Stimulated activated naive B cell treated with anti-CD40 and anti-IgM and Interleukin-4, amounts not matched to agents 10 μg/mL and 1 μg/mL and 100 μg/mL, for 72 hours (primary cell): ENCODE measurements around the gene RTRAF.

Experiments used
- ATAC-seq, 2 donors: fragments of 150-1000 bp; cut with Tn5 transposase; replicated peaks; 2 replicates each; pipeline ENCODE4 v1.10.0; 2021; ENCODE audit warnings: moderate library complexity in 1 of 2
- DNase-seq: peaks from one replicate; pipeline ENCODE4 v3.0.0; 2021
- H3K27ac Mint-ChIP-seq: one replicate; pipeline ENCODE4 v1.8.0; 2022; ENCODE audit warnings: mild to moderate bottlenecking, mixed read lengths
- H3K27me3 Mint-ChIP-seq, 2 donors: one replicate each; pipeline ENCODE4 v1.8.0; 2022; ENCODE audit warnings: mixed read lengths in 2 of 2
- H3K36me3 Mint-ChIP-seq, 2 donors: one replicate each; pipeline ENCODE4 v1.8.0; 2022; ENCODE audit warnings: mixed read lengths in 2 of 2, mild to moderate bottlenecking in 1 of 2
- H3K4me1 Mint-ChIP-seq, 2 donors: one replicate each; pipeline ENCODE4 v1.8.0; 2022; ENCODE audit warnings: mixed read lengths in 2 of 2, mild to moderate bottlenecking in 1 of 2
- H3K4me3 Mint-ChIP-seq, 2 donors: one replicate each; pipeline ENCODE4 v1.8.0; 2022; ENCODE audit warnings: mild to moderate bottlenecking in 2 of 2, mixed read lengths in 2 of 2, moderate library complexity in 1 of 2
- H3K9me3 Mint-ChIP-seq, 2 donors: one replicate each; pipeline ENCODE4 v1.8.0; 2022; ENCODE audit warnings: mixed read lengths in 2 of 2, mild to moderate bottlenecking in 1 of 2

RTRAF gene

DNA sequence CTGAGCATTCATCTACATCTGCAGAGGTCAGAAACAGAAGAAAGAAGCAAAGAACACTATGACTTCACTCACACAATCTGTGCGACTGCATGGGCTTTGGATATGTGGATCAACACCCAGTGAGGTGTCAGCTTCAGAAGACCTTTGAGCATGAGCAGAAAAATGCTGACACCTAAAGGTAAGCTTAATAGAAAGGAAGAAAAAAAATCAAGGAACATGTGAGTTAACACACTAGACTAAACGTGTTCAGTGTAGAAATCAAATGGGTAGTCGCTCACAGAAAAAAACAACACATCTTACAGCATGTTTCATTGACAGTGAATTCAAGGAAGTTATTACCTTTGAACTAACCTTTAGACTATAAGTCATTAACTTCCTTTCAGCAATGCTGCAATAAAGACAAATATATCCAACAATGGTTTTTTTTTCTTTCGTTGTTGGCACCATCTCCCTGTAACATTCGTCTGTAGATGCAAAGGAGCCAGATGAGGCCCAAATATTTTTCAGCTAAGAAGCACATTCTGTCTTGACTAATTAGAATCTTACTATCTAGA is 30.9 kb downstream of the RTRAF start:
- no peak overlapping the region for H3K4me3 Mint-ChIP-seq
- no peak overlapping the region for H3K27ac Mint-ChIP-seq
- DNase-seq (no peak), ATAC-seq (no peak)
- peaks cover 0 to 1% of the 10 kb centered on the region in 2 donors for H3K9me3 Mint-ChIP-seq
- H3K36me3 Mint-ChIP-seq = peaks cover 0 to 3% of the 10 kb centered on the region in 2 donors
- peaks cover 20 to 31% of the 10 kb centered on the region in 2 donors for H3K4me1 Mint-ChIP-seq
- peaks cover 0 to 23% of the 10 kb centered on the region in 2 donors for H3K27me3 Mint-ChIP-seq

DNA sequence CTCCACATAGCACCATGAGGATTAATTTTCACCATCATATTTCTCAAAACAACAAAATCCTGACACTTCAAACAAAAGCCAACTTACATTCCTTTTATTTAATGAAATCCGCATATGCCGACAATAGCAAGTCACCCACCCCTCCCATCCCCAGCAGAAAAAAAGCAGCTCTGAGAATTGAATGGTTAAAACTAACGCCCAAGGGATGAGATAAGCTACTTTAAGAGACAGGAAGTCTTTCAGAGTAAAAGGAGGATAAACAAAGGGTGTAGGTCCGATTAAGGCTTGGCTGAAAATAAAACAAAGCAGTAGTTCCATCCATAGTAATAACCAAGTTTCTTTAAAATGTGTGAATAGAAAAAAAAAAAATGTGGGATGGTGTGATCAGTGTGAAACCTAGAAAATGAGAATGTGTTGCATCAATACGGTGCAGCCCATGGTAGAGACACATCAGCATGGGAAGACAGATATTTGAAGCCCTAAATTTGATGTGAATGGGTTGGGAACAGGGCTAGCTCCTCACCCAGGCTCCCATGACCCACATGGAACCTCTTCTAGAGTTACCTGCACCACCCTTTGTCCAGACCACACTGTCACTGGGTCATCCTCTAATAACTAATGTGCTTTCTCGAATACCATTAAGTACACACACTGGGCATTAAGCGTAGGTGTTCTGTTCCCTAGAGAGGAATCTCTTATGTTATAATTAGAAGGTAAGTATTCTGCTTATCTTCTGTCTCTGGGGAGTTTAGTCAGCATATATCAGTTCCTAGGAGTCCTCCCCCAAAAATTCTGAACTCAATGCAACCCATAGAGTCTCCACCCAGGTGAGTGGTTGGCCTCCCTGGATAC is 31.7 kb downstream of the RTRAF start:
- no peak overlapping the region for H3K27ac Mint-ChIP-seq
- H3K4me3 Mint-ChIP-seq = no peak overlapping the region
- H3K4me1 Mint-ChIP-seq = peaks cover 20 to 31% of the 10 kb centered on the region in 2 donors
- DNase-seq = no peak
- ATAC-seq = peak; percentile 45 to 48
- H3K36me3 Mint-ChIP-seq = peaks cover 0 to 3% of the 10 kb centered on the region in 2 donors
- peaks cover 0 to 1% of the 10 kb centered on the region in 2 donors for H3K9me3 Mint-ChIP-seq
- H3K27me3 Mint-ChIP-seq = peaks cover 0 to 23% of the 10 kb centered on the region in 2 donors

DNA sequence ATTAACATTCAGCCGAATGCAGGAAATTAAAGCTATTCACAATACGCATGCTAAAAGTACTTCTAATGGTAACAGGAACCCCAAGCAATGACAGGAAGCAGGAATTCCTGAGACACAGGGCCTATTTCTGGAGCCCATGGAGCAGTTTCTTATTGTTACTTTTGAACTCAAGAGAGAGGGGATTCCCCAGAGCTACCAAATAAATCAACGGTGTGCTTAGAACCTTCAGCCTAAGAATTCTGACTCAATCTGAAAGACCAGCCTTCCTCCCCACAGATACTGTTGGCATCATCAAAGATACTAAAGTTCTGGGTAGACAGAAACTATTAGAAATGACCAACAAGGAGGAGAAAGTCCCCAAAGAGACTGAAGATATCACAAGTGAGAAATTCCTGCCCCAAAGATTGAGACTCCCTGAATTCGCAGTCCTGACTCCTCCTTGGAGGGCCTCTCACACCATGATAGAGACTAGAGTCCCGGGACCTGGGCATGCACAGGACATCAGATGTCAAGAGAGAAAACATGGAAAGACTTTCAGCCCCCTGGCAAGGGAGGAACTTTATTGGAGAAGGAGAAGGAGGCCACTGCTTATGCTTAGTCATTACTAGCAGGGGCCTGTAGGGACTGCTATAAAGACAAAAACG is 32.7 kb downstream of the RTRAF start:
- Mint-ChIP-seq H3K4me1 (peaks cover 20 to 31% of the 10 kb centered on the region in 2 donors), H3K4me3 (peak overlapping the region; percentile 15 to 23), H3K36me3 (peaks cover 0 to 3% of the 10 kb centered on the region in 2 donors), H3K9me3 (peaks cover 0 to 1% of the 10 kb centered on the region in 2 donors), H3K27ac (peak overlapping the region; percentile 76), H3K27me3 (peaks cover 0 to 16% of the 10 kb centered on the region in 2 donors)
- ATAC-seq (peak; percentile 98), DNase-seq (peak; percentile 29)

DNA sequence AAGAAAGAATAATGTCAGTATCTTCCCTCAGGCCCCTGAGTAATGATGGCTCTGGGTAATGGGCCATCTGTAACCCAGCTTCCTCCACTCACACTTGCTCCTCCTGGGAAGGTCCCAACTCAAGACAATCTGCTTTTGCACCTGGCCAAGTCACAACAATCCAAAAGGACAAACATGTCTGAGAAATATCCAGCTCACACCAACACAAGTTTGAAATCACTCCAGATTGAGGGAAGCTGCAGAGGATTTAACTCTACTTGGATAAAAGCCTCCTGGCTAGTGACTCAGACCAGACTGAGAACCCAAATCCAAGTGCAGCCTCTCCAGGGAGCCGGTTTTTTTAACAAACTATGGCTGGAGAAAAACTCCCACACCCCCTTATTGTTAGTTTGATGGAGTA is 34.2 kb downstream of the RTRAF start:
- H3K9me3 Mint-ChIP-seq = peaks cover 0 to 1% of the 10 kb centered on the region in 2 donors
- H3K27ac Mint-ChIP-seq = no peak overlapping the region
- no peak for ATAC-seq
- peaks cover 0 to 12% of the 10 kb centered on the region in 2 donors for H3K27me3 Mint-ChIP-seq
- peak overlapping the region in 1 of 2 donors; percentile 29 for H3K4me3 Mint-ChIP-seq
- no peak for DNase-seq
- peaks cover 20 to 31% of the 10 kb centered on the region in 2 donors for H3K4me1 Mint-ChIP-seq
- peaks cover 0 to 3% of the 10 kb centered on the region in 2 donors for H3K36me3 Mint-ChIP-seq

GRCh38 chr14:52025310-52025709 is 36.0 kb downstream of the RTRAF start:
- Mint-ChIP-seq H3K9me3 (peaks cover 0 to 1% of the 10 kb centered on the region in 2 donors), H3K36me3 (peaks cover 0 to 3% of the 10 kb centered on the region in 2 donors), H3K27ac (no peak overlapping the region), H3K4me1 (peaks cover 14 to 26% of the 10 kb centered on the region in 2 donors), H3K4me3 (no peak overlapping the region), H3K27me3 (peaks cover 0 to under 1% of the 10 kb centered on the region in 2 donors)
- ATAC-seq (no peak), DNase-seq (no peak)

GRCh38 chr14:52026017-52026660 is 36.8 kb downstream of the RTRAF start:
- Mint-ChIP-seq H3K4me1 (peaks cover 11 to 20% of the 10 kb centered on the region in 2 donors), H3K27ac (no peak overlapping the region), H3K4me3 (no peak overlapping the region), H3K27me3 (no peaks in the 10 kb centered on the region), H3K9me3 (peaks cover 0 to 1% of the 10 kb centered on the region in 2 donors), H3K36me3 (peaks cover 0 to 3% of the 10 kb centered on the region in 2 donors)
- no peak for DNase-seq
- ATAC-seq = no peak

DNA sequence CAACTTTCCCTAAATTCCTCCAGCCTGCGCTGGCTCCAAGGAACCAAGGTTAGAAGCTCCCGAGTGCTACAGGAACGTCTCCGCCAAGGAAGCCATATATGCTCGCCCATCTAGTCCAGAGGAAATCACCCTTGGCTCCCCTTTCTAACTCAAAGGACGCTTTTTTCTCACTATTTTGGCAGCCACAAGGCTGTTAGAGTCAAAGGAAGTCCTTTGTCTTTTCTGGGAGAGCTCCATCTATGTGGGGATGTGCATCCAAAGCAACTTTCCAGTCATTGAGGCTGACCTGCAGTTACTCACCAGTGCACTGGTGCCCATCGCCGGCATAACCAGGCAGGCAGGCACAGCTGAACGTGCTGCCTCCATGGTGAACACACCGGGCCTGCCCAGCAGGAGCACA is 37.6 kb downstream of the RTRAF start:
- peaks cover 0 to 3% of the 10 kb centered on the region in 2 donors for H3K36me3 Mint-ChIP-seq
- ATAC-seq (no peak), DNase-seq (no peak)
- no peaks in the 10 kb centered on the region for H3K27me3 Mint-ChIP-seq
- H3K4me3 Mint-ChIP-seq = no peak overlapping the region
- no peak overlapping the region for H3K27ac Mint-ChIP-seq
- peaks cover 0 to 1% of the 10 kb centered on the region in 2 donors for H3K9me3 Mint-ChIP-seq
- H3K4me1 Mint-ChIP-seq = peaks cover 8 to 12% of the 10 kb centered on the region in 2 donors

DNA sequence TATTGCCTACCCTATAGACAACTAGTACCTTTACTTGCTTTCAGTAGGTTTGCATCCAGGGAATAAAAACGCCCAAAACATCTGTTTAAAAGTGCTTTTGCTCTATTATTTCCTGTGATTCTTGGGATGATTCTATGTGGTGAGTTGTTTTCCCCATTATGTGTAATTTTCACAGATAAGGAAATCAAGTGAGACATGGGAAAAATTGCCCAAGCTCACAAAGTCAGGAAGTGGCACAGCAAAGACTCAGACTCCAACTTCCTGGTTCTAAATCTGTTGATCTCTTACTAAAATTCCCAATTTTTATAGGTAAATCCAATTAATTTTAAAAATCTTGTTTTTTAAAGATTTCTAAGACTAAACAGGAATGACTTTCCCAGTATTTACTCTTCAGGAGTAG is 40.5 kb downstream of the RTRAF start:
- Mint-ChIP-seq H3K9me3 (no peaks in the 10 kb centered on the region), H3K36me3 (no peaks in the 10 kb centered on the region), H3K27ac (no peak overlapping the region), H3K27me3 (peaks cover 5 to 9% of the 10 kb centered on the region in 2 donors), H3K4me3 (no peak overlapping the region), H3K4me1 (no peaks in the 10 kb centered on the region)
- no peak for ATAC-seq
- no peak for DNase-seq

- no peaks in the 10 kb centered on the region for H3K36me3 Mint-ChIP-seq
- DNase-seq (no peak), ATAC-seq (no peak)
- no peak overlapping the region for H3K4me3 Mint-ChIP-seq
- H3K27me3 Mint-ChIP-seq = peaks cover 5 to 16% of the 10 kb centered on the region in 2 donors
- no peaks in the 10 kb centered on the region for H3K4me1 Mint-ChIP-seq
- H3K27ac Mint-ChIP-seq = no peak overlapping the region
- H3K9me3 Mint-ChIP-seq = peaks cover 3 to 5% of the 10 kb centered on the region in 2 donors
Observed at GRCh38 chr14:52031781-52032180, 42.4 kb downstream of the RTRAF start.

GRCh38 chr14:52032204-52032801 is 43.0 kb downstream of the RTRAF start:
- no peak for DNase-seq
- no peak overlapping the region for H3K27ac Mint-ChIP-seq
- ATAC-seq = no peak
- peaks cover 3 to 5% of the 10 kb centered on the region in 2 donors for H3K9me3 Mint-ChIP-seq
- H3K4me1 Mint-ChIP-seq = no peaks in the 10 kb centered on the region
- no peak overlapping the region for H3K4me3 Mint-ChIP-seq
- peaks cover 5 to 16% of the 10 kb centered on the region in 2 donors for H3K27me3 Mint-ChIP-seq
- no peaks in the 10 kb centered on the region for H3K36me3 Mint-ChIP-seq

- DNase-seq = no peak
- peaks cover 3 to 5% of the 10 kb centered on the region in 2 donors for H3K9me3 Mint-ChIP-seq
- peaks cover 5 to 17% of the 10 kb centered on the region in 2 donors for H3K27me3 Mint-ChIP-seq
- H3K27ac Mint-ChIP-seq = no peak overlapping the region
- H3K4me1 Mint-ChIP-seq = no peaks in the 10 kb centered on the region
- H3K4me3 Mint-ChIP-seq = no peak overlapping the region
- ATAC-seq = no peak
- no peaks in the 10 kb centered on the region for H3K36me3 Mint-ChIP-seq
Observed at GRCh38 chr14:52033101-52033642, 43.8 kb downstream of the RTRAF start.

DNA sequence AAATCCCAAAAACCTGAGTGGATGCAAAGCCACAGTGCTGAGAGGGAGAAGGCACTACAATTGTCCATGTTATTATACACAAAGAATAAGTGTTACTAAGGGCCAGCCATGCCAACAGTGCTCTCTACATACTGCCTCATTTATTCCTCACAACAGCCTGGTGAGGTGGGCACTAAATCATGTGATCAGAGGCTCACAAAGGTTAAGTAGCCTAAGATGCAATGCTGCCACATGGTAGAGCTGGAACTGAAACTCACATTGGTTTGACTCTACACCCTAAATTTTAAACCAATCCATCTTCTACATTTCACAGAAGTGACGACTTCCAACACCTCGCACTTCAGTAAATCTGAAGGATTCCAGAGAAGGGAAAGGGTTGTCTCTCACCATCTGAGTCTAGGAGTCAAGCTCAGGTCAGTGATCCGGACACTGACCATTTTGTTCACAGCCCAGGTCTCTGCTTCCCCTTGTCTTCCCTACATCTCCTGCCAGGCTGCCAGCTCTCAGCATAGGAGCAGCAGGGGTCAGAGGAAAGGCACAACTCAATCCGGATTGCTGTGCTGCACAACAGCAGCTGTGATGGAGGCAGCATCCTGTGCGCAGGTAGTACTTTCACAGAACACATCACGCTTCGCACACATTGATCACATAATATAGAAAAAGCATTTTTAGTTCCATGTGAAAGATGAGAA is 49.9 kb downstream of the RTRAF start:
- Mint-ChIP-seq H3K4me1 (peaks cover 6 to 11% of the 10 kb centered on the region in 2 donors), H3K36me3 (no peaks in the 10 kb centered on the region), H3K27ac (no peak overlapping the region), H3K9me3 (peaks cover 3 to 5% of the 10 kb centered on the region in 2 donors), H3K27me3 (peaks cover 21 to 23% of the 10 kb centered on the region in 2 donors), H3K4me3 (no peak overlapping the region)
- ATAC-seq (peak in 1 of 2 donors; percentile 63), DNase-seq (no peak)

- ATAC-seq = no peak
- Mint-ChIP-seq H3K36me3 (no peaks in the 10 kb centered on the region), H3K4me3 (no peak overlapping the region), H3K27me3 (peaks cover 18 to 21% of the 10 kb centered on the region in 2 donors), H3K9me3 (peaks cover 3 to 5% of the 10 kb centered on the region in 2 donors), H3K27ac (no peak overlapping the region), H3K4me1 (peaks cover 11 to 20% of the 10 kb centered on the region in 2 donors)
- no peak for DNase-seq
Observed at GRCh38 chr14:52040598-52040997, 51.3 kb downstream of the RTRAF start.
